ENCODE data around the gene DGCR8. TPM values are rescaled to one million over a fixed set of nuclear protein-coding genes. Genes with fewer than 3 reads are reported as not detected.

The DGCR8 gene
- total RNA-seq, 1 donor, result 30.7 TPM

DNA sequence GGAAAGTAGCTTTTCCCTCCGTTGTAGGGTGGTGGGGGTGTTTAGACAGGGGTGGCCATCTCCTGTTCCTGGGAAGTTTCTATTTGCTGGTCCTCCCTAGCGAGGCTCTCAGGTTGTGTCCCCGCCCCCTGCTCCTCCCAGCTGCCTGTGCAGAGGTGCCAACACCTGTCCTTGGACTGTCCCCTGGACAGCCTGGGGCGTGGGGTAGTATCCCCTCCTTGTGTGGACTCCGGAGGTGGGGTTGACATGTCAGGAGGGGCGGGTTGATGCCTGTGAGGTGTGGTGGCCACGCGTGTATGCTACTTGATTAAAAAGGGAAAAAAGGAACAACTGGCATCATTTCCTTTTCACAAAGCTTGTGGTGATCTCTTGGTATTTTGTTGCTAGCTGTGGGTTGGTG is 21.6 kb downstream of the DGCR8 start:
- H3K4me3 ChIP-seq (ENCODE audit: low read depth, low read length), result no peak overlapping the region
- TF ChIP-seq, protein P1, sequence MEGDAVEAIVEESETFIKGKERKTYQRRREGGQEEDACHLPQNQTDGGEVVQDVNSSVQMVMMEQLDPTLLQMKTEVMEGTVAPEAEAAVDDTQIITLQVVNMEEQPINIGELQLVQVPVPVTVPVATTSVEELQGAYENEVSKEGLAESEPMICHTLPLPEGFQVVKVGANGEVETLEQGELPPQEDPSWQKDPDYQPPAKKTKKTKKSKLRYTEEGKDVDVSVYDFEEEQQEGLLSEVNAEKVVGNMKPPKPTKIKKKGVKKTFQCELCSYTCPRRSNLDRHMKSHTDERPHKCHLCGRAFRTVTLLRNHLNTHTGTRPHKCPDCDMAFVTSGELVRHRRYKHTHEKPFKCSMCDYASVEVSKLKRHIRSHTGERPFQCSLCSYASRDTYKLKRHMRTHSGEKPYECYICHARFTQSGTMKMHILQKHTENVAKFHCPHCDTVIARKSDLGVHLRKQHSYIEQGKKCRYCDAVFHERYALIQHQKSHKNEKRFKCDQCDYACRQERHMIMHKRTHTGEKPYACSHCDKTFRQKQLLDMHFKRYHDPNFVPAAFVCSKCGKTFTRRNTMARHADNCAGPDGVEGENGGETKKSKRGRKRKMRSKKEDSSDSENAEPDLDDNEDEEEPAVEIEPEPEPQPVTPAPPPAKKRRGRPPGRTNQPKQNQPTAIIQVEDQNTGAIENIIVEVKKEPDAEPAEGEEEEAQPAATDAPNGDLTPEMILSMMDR (IDR thresholded peaks at IDR 0.05; ENCODE audit: insufficient read depth, low read depth, low read length), result no peak
- DNase-seq (ENCODE audit: low read depth), result no peak

DNA sequence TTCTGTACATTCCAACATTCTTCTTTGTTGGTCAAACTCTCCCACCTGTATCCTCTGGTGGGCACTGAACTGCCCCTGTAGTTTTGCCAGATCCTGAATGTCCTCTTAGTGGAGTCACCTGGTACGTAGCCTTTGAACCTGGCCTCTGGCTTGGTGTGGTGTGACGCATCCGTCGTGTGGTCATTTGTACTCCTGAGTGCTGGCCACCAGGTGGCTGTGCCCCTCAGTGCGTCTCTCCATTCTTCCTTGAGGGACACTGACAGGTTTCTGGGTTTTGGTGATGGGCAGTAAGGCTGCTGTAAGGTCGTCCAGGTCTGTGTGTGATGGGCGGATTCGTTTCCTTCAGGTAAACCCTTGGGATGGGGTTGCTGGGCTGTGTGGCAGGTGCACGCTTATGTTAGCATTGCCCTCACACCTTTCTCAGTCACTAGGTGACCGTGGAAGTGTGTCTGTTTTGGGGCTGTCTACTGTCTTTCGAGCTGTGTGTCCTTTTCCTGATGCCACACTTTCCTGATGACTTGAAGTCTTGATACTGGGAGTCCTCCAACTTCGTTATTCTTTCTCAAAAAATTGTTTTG is 22.3 kb downstream of the DGCR8 start:
- no peak overlapping the region for H3K4me3 ChIP-seq (ENCODE audit: low read depth, low read length)
- DNase-seq (ENCODE audit: low read depth), result no peak
- TF ChIP-seq, protein P1 (IDR thresholded peaks at IDR 0.05; ENCODE audit: insufficient read depth, low read depth, low read length), result no peak

DNA sequence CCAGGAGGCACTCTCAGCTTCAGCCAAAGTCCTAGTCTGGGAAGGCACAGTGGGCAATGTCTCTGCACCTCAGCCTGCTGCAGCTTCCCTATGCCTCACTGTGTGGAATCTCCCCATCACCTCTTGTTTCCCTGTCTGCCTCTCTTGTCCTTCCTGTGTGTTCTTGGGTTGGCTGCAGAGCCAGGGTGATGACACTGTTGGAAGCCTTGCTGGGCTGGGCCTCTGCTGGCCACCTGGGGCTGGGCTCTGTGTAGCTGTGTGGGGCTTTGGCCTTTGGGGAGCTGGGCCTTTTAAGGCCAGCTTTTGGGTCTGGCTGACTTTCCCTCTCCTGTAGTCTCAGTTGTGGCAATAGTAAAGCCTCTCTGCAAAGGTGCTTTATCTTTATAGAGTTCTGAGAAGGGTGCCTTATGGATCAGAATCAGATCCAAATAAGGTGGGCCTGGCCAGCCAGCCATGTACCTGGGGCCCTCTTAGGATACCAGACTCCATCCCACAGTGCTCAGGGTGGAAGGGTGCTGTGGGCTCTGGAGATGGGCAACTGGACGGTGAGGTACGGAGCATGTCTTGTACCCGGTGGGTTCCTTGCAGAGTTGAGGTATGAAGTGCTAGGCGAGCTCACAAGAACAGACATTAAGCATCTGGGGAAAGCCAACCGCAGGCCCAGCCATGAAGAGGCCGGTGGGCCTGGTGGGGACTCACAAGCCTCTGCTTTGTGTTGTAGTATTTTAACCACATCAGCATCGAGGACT is 25.6 kb downstream of the DGCR8 start:
- TF ChIP-seq, protein P1 (IDR thresholded peaks at IDR 0.05; ENCODE audit: insufficient read depth, low read depth, low read length), result no peak
- DNase-seq (ENCODE audit: low read depth), result no peak
- H3K4me3 ChIP-seq (ENCODE audit: low read depth, low read length), result no peak overlapping the region

DNA sequence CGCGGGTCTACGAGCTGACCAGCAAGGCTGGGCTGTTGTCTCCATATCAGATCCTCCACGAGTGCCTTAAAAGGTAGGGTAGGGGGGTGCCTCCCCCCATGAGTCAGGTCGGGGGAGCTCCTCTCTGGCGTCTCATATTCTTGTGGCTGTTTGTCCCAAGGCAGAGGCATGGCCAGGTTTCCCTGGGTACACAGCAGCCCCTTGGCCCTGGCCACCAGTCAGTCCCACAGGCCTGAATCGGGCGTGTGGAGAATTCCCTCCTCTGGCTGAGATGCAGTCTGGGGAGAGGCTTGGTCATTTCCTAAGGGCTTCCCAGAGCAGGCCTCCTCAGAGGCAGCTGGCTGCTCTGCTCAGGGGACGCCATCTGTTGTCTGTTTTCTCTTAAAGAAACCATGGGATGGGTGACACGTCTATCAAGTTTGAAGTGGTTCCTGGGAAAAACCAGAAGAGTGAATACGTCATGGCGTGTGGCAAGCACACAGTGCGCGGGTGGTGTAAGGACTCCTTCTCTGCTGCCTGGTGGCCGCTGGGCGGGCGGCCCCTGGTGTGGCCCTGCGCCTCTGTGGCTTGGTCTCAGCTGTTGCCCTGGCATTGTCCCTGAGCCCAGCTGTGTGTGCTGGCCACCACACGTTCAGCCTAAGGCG is 26.3 kb downstream of the DGCR8 start:
- no peak for DNase-seq (ENCODE audit: low read depth)
- TF ChIP-seq, protein P1 (IDR thresholded peaks at IDR 0.05; ENCODE audit: insufficient read depth, low read depth, low read length), result no peak

DNA sequence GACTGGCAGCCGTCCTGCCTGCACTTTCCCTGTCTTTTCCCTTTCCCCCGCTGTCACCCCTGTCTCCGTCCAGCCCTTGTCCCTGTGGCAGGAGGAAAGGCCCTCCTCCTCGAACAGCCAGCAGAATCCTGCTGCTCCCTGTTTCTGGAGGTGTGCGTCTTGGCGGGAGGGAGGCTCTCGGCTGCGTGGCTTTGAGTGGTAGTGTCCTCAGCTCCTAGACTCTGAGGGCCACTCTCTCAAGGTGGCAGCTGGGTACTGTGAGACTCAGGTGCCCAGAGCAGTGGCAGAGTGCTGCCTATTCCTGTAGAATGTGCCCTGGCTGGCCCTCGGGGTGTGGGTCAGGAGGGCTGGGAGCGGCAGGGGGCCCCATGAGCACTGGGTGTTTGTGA is 26.8 kb downstream of the DGCR8 start:
- no peak overlapping the region for H3K4me3 ChIP-seq (ENCODE audit: low read depth, low read length)
- DNase-seq (ENCODE audit: low read depth), result no peak
- TF ChIP-seq, protein P1 (IDR thresholded peaks at IDR 0.05; ENCODE audit: insufficient read depth, low read depth, low read length), result no peak

More for the DNA sequence above, 26.3 kb downstream of the DGCR8 start:
- H3K4me3 ChIP-seq (ENCODE audit: low read depth, low read length), result no peak overlapping the region

DNA sequence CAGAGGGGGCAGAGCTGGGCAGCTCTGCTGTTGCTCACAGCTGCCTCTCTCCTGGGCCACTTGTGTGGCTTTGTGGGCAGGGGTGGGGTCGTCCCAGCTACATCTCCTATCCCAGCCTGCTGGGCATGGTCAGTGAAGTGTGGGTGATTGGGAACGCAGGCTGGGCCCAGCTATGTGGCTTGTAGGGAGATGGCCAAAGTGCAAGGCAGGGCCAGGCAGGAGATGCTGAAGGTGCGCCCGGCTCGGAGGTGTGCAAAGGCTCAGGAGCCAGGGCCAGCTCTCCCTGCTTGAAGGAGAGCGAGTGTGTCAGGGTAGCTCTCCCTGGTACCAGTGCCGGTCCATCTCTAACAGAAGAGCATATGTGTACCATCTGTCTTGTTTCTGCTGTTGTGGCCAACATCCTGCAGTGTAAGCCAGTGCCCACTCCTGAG is 27.4 kb downstream of the DGCR8 start:
- TF ChIP-seq, protein P1 (IDR thresholded peaks at IDR 0.05; ENCODE audit: insufficient read depth, low read depth, low read length), result no peak
- no peak for DNase-seq (ENCODE audit: low read depth)
- H3K4me3 ChIP-seq (ENCODE audit: low read depth, low read length), result no peak overlapping the region

Measured in fibroblast of villous mesenchyme (primary cell).